Neural cell (in vitro differentiated cells): ENCODE results near the gene KCTD10. TPM values are rescaled to one million over a fixed set of nuclear protein-coding genes. Genes with fewer than 3 reads are reported as not detected.

Experiments used
- H2AFZ ChIP-seq: fragments of 200-600, 300-800 bp; sonication (generic), shearing (Covaris generic); 2 replicates; pipeline ENCODE4 v1.6.0; 2014; ENCODE audit warnings: low read depth, mild to moderate bottlenecking, antibody characterized with exemption, low read length, moderate library complexity
- H3F3A ChIP-seq: fragments of 200-600 bp; shearing (Covaris generic); 2 replicates; pipeline ENCODE4 v1.6.1; 2016; ENCODE audit warnings: mild to moderate bottlenecking, moderate library complexity, mixed read lengths, antibody characterized with exemption, low read length; ENCODE audit not compliant: insufficient read depth, poor library complexity, severe bottlenecking
- H3K27ac ChIP-seq: fragments of 200-600, 300-800 bp; sonication (generic), shearing (Covaris generic); 2 replicates; pipeline ENCODE4 v1.5.1; 2014; ENCODE audit warnings: mild to moderate bottlenecking, low read length, moderate library complexity
- H3K27me3 ChIP-seq: fragments of 300-800, 200-600 bp; sonication (generic), shearing (Covaris generic); 2 replicates; pipeline ENCODE4 v1.6.0; 2014; ENCODE audit warnings: mild to moderate bottlenecking, low read depth, low read length, moderate library complexity; ENCODE audit not compliant: insufficient read depth
- H3K36me3 ChIP-seq: fragments of 300-800, 200-600 bp; sonication (generic), shearing (Covaris generic); 2 replicates; pipeline ENCODE4 v1.5.1; 2014; ENCODE audit warnings: mild to moderate bottlenecking, antibody characterized with exemption, low read length, moderate library complexity; ENCODE audit not compliant: insufficient read depth
- H3K4me2 ChIP-seq: fragments of 300-800, 200-600 bp; sonication (generic), shearing (Covaris generic); 2 replicates; pipeline ENCODE4 v1.6.0; 2014; ENCODE audit warnings: mild to moderate bottlenecking, low read length
- H3K4me3 ChIP-seq: fragments of 300-800, 200-600 bp; sonication (generic), shearing (Covaris generic); 2 replicates; pipeline ENCODE4 v1.5.1; 2014; ENCODE audit warnings: mild to moderate bottlenecking, low read length, moderate library complexity
- H3K79me2 ChIP-seq: fragments of 200-600 bp; shearing (Covaris generic); replicated peaks from 2 replicates; pipeline ENCODE4 v1.6.0; 2014; ENCODE audit warnings: mild to moderate bottlenecking, low read length, moderate library complexity; ENCODE audit not compliant: insufficient read depth
- H3K9ac ChIP-seq: fragments of 300-800, 200-600 bp; sonication (generic), shearing (Covaris generic); 2 replicates; pipeline ENCODE4 v1.6.1; 2016; ENCODE audit warnings: mild to moderate bottlenecking, low read length, mixed read lengths
- H3K9me2 ChIP-seq: fragments of 200-600 bp; shearing (Covaris generic); 2 replicates; pipeline ENCODE4 v1.6.1; 2016; ENCODE audit warnings: mild to moderate bottlenecking, low read length, mixed read lengths; ENCODE audit not compliant: insufficient read depth
- H3K9me3 ChIP-seq: fragments of 200-600, 300-800 bp; sonication (generic), shearing (Covaris generic); 2 replicates; pipeline ENCODE4 v1.6.1; 2016; ENCODE audit warnings: mild to moderate bottlenecking, mixed run types, low read length, moderate library complexity, mixed read lengths
- H4K20me1 ChIP-seq: fragments of 200-600 bp; shearing (Covaris generic); 2 replicates; pipeline ENCODE4 v1.6.1; 2016; ENCODE audit warnings: mild to moderate bottlenecking, mixed run types; ENCODE audit not compliant: insufficient read depth
- EP300 ChIP-seq: fragments of 450-650 bp; conservative IDR thresholded peaks from 2 replicates; pipeline ENCODE4 v1.6.1; 2014; ENCODE audit warnings: antibody characterized with exemption, mild to moderate bottlenecking, moderate library complexity; ENCODE audit not compliant: poor library complexity, severe bottlenecking
- EZH2 ChIP-seq: fragments of 200-600, 300-800 bp; shearing (Covaris generic), sonication (generic); IDR thresholded peaks from 2 replicates; pipeline ENCODE4 v1.6.1; 2014; ENCODE audit warnings: antibody characterized with exemption, low read length, borderline replicate concordance, mild to moderate bottlenecking; ENCODE audit not compliant: insufficient read depth, poor library complexity, severe bottlenecking
- MXI1 ChIP-seq: fragments of 450-650 bp; conservative IDR thresholded peaks from 2 replicates; pipeline ENCODE4 v1.6.1; 2014; ENCODE audit warnings: antibody characterized with exemption, mild to moderate bottlenecking; ENCODE audit not compliant: poor library complexity, severe bottlenecking
- POLR2AphosphoS5 ChIP-seq: IDR thresholded peaks from 2 replicates; pipeline ENCODE4 v1.6.1; 2012
- RAD21 ChIP-seq: fragments of 450-650 bp; conservative IDR thresholded peaks from 2 replicates; pipeline ENCODE4 v1.6.1; 2014; ENCODE audit warnings: antibody characterized with exemption, mild to moderate bottlenecking, moderate library complexity
- SMC3 ChIP-seq: fragments of 450-650 bp; conservative IDR thresholded peaks from 2 replicates; pipeline ENCODE4 v1.6.1; 2014; ENCODE audit warnings: antibody characterized with exemption, mild to moderate bottlenecking, moderate library complexity; ENCODE audit not compliant: poor library complexity
- TAF1 ChIP-seq: IDR thresholded peaks from 2 replicates; pipeline ENCODE4 v1.6.1; 2012; ENCODE audit warnings: low read depth
- polyA plus RNA-seq: library from polyadenylated mRNA; depleted of rRNA; stranded (reverse); fragments of >200 nt; gene quantifications from 2 replicates; pipeline ENCODE4 v1.2.3, GENCODE V29; 2014
- TF ChIP-seq, protein P1 (sequence below): IDR thresholded peaks from 2 replicates; pipeline ENCODE4 v1.6.1; 2012; ENCODE audit warnings: borderline replicate concordance
- TF ChIP-seq, protein P2 (sequence below): fragments of 450-650 bp; IDR thresholded peaks from 2 replicates; pipeline ENCODE4 v1.5.1; 2014; ENCODE audit warnings: antibody characterized with exemption, mild to moderate bottlenecking, moderate library complexity; ENCODE audit not compliant: poor library complexity, severe bottlenecking

KCTD10 gene
- polyA plus RNA-seq, 1 donor from 2014 or later, result 69.4 TPM

DNA sequence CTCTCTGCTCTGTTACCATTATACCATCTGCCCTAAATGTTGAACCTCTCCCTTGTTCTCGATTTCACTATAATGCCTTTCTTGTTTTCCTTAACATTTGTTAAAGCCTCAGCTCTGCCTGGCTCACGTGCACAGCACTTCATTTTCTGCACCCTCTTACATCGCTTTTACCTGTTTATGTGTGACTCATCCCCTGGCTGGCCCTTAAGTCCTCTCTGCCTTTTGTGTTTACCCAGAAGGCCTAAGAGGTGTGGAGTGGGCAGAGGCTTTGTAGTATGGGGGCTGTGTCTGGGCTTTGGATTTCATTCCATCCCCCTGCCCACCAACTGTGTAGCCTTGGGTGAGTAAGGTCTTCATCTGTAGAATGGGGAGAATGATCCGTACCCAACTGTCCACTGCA lies 36.9 kb upstream of the KCTD10 start:
- no peaks in the 10 kb centered on the region for H3K9me3 ChIP-seq
- H3K27me3 ChIP-seq, result no peaks in the 10 kb centered on the region
- H2AFZ ChIP-seq, result no peak overlapping the region
- no peaks in the 10 kb centered on the region for H4K20me1 ChIP-seq
- no peak overlapping the region for H3K4me2 ChIP-seq
- no peaks in the 10 kb centered on the region for H3K36me3 ChIP-seq
- no peaks in the 10 kb centered on the region for H3K9me2 ChIP-seq
- H3K79me2 ChIP-seq, result no peaks in the 10 kb centered on the region
- TF ChIP-seq EZH2 (no peak), RAD21 (no peak), TAF1 (no peak), POLR2AphosphoS5 (no peak), MXI1 (no peak), SMC3 (no peak)
- TF ChIP-seq, protein P1, sequence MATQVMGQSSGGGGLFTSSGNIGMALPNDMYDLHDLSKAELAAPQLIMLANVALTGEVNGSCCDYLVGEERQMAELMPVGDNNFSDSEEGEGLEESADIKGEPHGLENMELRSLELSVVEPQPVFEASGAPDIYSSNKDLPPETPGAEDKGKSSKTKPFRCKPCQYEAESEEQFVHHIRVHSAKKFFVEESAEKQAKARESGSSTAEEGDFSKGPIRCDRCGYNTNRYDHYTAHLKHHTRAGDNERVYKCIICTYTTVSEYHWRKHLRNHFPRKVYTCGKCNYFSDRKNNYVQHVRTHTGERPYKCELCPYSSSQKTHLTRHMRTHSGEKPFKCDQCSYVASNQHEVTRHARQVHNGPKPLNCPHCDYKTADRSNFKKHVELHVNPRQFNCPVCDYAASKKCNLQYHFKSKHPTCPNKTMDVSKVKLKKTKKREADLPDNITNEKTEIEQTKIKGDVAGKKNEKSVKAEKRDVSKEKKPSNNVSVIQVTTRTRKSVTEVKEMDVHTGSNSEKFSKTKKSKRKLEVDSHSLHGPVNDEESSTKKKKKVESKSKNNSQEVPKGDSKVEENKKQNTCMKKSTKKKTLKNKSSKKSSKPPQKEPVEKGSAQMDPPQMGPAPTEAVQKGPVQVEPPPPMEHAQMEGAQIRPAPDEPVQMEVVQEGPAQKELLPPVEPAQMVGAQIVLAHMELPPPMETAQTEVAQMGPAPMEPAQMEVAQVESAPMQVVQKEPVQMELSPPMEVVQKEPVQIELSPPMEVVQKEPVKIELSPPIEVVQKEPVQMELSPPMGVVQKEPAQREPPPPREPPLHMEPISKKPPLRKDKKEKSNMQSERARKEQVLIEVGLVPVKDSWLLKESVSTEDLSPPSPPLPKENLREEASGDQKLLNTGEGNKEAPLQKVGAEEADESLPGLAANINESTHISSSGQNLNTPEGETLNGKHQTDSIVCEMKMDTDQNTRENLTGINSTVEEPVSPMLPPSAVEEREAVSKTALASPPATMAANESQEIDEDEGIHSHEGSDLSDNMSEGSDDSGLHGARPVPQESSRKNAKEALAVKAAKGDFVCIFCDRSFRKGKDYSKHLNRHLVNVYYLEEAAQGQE, result no peak
- H3K27ac ChIP-seq, result no peak overlapping the region
- H3K9ac ChIP-seq, result no peak overlapping the region
- no peaks in the 10 kb centered on the region for H3F3A ChIP-seq
- no peak overlapping the region for H3K4me3 ChIP-seq

DNA sequence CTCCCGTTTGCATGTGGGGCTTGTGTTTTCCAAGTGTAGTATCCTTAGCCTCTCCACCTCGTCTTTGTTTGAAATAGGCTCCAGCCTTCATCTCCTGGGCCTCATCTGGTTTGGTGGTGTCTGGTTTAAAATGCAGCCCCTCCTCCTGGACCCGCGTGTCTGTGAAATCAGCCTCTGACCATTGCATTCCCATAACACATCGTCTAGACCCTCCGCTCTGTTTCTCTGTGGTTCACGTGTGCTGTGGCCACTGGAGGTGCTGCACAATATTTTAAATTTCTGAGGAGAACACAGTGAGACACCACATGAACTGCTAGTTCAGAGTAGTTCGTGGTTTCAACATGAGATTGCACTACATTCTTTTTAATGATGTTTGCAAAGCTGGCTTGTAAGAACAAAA lies 36.0 kb upstream of the KCTD10 start:
- H3K36me3 ChIP-seq, result no peaks in the 10 kb centered on the region
- no peak overlapping the region for H3K4me2 ChIP-seq
- no peaks in the 10 kb centered on the region for H3K79me2 ChIP-seq
- TF ChIP-seq TAF1, result no peak
- TF ChIP-seq, protein P1, result no peak
- no peak for TF ChIP-seq EZH2
- TF ChIP-seq, protein P2, sequence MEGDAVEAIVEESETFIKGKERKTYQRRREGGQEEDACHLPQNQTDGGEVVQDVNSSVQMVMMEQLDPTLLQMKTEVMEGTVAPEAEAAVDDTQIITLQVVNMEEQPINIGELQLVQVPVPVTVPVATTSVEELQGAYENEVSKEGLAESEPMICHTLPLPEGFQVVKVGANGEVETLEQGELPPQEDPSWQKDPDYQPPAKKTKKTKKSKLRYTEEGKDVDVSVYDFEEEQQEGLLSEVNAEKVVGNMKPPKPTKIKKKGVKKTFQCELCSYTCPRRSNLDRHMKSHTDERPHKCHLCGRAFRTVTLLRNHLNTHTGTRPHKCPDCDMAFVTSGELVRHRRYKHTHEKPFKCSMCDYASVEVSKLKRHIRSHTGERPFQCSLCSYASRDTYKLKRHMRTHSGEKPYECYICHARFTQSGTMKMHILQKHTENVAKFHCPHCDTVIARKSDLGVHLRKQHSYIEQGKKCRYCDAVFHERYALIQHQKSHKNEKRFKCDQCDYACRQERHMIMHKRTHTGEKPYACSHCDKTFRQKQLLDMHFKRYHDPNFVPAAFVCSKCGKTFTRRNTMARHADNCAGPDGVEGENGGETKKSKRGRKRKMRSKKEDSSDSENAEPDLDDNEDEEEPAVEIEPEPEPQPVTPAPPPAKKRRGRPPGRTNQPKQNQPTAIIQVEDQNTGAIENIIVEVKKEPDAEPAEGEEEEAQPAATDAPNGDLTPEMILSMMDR, result no peak
- TF ChIP-seq EP300, result no peak
- TF ChIP-seq RAD21, result no peak
- TF ChIP-seq MXI1, result no peak
- TF ChIP-seq POLR2AphosphoS5, result no peak
- TF ChIP-seq SMC3, result no peak
- H3K27me3 ChIP-seq, result no peaks in the 10 kb centered on the region
- H3K27ac ChIP-seq, result no peak overlapping the region
- H2AFZ ChIP-seq, result no peak overlapping the region
- H3F3A ChIP-seq, result no peaks in the 10 kb centered on the region
- H3K4me3 ChIP-seq, result no peak overlapping the region
- H3K9ac ChIP-seq, result no peak overlapping the region
- no peaks in the 10 kb centered on the region for H3K9me3 ChIP-seq
- H3K9me2 ChIP-seq, result no peaks in the 10 kb centered on the region
- no peaks in the 10 kb centered on the region for H4K20me1 ChIP-seq
